Stimulated activated CD4-positive, alpha-beta T cell treated with anti-CD3 and anti-CD28 coated beads, Interleukin-1b, Interleukin-23, amount 100 ng/mL, for 48 hours (primary cell): ENCODE measurements around the gene HEY2.
A peak's percentile ranks its signal among the peaks of the same experiment; 100 is the strongest.

Source experiments
- DNase-seq: peaks from one replicate; pipeline ENCODE4 v3.0.0-alpha.2; 2020

The HEY2 gene

DNA sequence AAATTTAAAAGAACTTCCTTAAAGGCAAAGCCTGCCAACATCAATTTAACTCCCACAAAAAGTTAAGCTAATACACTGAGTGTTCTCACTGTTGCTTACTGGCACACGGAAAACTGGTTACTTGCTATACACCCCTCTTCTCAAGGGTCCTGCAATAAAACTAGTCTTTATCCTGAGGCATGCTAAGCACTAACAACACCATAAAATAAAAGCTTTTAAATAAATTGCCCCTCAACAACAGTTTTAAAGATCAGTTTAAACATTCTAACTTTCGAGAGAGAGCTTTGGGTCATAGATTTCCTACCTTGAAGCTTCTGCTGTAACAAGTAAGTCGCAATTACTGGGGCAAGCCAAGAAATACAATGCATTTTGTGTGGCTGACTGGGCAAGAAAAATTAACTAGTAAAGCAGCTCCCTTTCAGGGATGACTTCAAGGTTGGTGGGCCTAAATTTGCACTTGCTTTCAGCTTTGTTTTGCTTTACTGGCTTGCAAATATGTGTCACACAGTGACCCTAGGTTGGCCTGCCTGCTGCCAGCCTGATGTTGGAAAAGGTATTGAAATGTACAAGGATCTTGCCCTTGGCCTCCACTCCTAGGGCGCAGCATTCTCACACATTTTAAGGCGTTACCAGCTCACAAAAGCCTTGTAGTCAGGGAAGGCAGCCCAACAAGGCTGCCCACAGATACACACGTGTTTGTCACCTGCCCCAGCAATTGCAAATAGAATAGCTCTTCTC is 4.0 kb upstream of the HEY2 start:
- no peak for DNase-seq

DNA sequence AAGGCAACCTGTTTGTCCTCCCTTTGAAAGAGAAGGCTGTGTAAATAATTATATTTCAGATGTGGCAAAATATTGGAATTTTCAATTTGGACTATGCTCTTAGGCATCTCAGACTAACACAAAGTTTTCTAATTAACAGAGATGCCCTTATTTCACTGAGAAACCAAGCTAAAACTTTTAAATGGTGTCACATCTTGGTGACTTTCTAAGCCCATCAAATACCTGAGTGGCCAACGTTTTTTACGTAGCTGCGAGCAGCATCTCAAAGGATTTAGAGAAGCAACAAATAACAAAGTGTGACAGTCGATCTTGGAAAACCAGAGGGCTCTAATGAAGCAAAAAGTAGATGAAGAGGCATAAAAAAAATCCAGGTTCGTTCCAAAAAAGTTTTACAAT is 3.4 kb upstream of the HEY2 start:
- no peak for DNase-seq

DNA sequence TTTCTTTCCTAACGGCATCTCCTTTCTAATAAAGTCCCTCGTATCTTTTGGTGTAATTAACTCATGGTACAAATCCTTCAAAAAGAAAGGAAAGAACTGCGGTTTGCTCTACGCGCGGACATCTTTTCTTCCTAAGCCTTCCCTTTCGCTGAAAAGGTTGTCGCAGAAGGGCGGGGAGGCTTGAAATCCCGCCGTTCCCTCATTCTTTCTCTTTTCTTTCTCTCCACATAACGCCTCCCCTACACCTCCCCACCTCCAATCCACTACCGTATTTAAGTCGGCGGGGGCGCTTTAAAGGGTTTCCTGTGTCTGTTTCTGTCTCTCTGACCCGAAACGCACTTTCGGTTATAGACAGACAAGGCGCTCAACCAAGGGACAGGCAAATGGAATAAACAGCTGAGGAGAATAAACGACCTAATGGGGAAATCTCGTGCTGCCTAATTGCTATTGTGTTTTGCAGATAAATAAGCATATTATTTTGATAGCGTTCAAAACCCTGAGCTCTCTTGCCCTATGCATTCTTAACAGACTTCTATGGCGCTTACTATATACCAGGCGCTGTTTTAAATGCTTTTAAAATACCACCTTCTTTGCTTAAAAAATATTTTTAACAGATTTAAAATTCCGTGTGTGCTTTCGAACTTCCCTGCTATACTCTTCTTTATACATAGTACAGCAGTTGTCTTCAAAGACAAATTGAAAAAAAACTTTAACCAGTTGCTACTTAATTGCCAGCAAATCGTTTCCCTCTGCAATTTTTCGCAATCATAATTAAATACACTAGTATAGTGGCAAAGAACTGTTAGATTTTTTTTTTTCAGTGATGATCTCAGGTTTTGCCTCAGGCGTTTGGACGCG is 2.5 kb upstream of the HEY2 start:
- DNase-seq: peak; percentile 60

DNA sequence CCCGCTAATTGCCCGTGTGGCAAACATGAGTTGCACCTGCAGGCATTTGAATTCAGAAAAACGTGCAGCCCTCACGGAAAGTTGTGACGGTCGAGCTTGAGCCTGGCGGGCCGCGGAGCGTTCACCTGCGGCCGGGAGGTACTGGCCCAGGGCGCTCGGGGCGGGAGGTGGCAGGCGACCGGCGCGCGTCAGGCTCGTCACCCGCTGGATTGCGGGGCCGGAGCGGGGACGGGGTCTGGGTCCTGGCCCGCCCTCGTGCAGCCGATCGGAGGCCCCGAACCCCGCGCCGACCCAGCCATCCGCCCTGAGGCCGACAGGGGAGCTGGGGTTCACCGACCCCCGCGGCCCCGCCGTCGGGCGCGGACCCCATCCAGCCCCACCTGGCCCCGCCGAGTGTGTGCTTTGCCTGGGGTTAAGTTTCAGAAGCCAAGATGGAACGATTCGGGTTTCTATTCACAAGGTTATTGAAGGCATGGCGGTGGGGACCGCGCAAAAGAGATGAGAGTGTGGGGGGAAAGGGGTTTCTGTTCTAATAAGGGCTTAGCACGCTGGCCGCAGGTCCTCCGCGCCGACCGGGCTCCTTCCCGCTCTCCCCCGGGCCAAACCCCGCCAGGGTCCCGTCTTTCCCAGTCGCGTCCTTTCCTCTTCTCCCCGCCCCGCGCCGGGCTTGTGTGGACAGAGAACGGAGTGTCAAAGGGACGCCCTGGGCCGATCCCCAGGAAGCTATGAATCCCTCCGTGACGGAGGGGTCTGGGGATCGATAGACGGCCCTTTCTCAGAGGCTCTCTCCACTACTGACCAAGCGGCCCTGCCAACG is 1.6 kb upstream of the HEY2 start:
- DNase-seq: peak; percentile 3

DNA sequence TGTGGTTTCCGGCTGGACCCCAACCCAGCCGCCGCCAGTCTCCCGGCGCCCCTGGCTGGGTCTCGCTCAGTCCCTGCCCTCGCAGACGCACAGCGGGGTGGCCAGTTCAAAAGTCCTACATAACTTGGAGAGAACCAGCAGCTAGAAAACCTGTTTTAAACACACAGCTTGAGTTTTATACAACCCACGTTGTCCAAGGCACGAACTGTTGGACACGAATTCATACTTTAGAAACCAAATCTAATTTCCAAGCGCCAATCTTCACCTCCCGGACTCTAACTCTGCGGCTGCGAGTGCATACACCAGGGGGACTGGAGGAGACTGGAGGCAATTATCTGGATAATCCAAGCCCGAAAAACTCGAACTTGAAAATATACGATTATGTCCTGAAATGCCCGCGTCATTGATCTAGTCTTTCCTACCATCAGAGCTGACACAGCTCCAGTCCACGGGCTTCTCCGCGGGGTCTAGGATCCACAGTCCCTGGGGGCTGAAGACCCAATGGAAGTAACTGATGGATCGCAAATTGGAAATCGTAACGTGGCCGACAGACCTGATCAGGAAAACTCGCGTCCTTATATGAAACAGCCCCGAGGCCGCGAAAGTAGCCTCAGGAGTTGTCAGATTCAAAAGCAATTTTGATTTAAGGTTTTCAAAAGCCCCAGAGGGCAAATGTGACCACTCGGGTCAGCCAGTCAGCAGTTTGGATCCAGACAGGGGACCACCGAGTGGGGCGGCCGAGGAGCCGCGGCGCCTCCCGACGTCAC is 843 bp upstream of the HEY2 start:
- DNase-seq: no peak

DNA sequence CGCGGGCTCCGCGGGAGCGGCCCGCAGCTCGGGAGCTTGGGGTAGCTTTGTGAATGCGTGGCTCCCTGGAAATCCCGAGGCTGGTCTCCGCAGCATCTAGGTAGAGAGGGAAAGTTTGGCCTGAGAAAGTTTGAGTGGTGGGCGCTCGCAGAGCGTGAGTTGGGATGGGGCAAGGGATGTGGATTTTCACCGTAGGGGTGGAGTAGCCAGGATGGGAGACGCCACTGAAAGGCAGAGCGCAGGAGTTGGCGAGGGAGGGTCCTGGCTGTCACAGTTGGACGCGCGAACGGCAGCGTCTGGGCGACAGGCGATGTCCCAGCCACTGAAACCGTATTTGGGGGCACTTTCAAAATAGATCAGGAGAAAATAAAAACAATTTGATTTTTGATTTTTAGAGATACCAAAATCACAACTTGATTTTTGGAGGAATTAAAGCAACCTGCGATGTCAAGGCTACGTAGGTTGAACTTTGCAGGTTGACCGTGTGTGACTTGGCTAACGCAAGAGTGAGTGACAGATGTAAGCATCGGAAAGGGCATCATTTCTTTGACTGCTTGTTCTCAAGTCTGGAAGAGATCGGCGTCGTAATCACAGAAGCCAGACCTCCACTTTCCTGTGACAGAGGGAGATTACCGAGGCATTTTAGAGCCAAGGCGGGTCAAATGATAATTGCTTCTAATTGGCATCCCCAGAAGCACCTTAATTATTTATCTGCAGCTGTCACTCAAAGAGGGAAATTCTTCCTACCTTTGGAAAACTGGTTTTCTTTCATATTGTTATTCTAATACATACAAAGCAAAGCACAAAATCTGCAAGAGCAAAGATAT is 646 bp downstream of the HEY2 start:
- DNase-seq: no peak

DNA sequence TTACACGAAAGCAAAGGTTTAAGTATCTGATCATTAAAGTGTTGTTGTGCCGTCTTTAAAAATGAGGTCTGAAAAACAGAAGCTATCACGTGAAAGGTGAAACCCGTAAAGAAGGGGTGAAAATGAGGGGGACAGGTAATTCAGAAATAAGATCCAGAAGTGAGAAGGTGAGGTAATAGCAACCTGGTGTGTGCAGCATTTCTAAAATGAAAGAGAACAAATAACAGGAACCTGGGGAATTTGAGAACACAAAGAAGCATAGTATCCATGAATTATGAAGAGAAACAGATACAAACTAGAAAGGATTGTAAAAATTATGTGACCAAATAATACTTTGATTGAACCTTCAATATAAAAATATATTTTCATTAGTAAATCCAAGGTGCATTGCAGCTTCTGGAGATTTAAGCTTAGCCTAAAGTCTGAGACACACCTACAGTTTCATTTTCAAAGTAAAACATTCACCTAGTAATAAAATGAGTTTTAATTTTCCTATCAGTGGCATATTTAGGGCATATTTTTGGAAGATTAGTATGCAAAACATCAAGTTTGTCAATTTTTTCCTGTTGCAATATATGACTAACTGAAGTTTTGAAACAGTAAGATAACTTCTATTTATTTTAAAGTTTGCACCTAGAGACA is 1.4 kb downstream of the HEY2 start:
- DNase-seq: no peak

DNA sequence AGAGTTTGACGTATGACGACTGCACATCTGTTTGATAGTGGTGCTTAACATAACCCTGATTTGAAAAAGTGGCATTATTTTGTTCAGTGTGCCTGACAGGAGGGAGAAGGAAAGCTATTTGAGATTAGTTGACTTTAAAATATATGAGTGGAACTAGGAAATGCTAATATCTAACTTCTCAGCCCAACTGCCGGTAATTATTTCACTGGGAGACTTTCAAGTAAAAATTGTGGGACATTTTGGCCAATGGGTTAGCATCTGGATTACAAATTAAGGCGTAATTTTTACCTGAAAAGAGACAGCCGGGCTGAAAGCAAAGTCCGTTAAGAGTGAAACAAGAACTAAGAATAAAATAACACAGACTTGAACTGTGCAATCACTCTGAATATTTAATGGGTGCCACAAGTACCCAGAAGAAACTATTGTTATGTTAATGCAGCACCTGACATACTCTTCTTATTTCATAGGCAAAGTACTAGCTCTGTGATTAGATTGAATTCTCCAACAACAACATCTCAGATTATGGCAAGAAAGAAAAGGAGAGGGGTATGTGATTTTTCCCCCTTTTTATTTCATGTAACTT is 2.0 kb downstream of the HEY2 start:
- no peak for DNase-seq

DNA sequence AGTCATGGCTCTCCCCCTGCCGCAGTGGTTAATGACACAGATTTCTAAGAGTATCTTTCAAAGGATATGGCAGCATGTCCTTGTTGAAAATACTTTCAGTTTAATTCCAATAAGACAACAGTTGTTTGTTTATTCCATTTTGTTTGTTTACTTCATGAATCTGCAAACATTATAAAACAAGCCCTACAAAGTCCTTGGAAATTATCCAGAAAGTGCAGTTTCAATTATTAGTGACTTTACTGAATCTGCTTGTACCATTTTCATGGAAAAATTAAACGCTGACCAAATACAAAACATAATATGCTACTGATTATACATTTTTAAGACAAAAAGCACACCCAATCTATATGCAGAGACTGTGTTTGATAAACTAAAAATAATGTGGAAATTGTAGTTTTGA is 3.3 kb downstream of the HEY2 start:
- no peak for DNase-seq

DNA sequence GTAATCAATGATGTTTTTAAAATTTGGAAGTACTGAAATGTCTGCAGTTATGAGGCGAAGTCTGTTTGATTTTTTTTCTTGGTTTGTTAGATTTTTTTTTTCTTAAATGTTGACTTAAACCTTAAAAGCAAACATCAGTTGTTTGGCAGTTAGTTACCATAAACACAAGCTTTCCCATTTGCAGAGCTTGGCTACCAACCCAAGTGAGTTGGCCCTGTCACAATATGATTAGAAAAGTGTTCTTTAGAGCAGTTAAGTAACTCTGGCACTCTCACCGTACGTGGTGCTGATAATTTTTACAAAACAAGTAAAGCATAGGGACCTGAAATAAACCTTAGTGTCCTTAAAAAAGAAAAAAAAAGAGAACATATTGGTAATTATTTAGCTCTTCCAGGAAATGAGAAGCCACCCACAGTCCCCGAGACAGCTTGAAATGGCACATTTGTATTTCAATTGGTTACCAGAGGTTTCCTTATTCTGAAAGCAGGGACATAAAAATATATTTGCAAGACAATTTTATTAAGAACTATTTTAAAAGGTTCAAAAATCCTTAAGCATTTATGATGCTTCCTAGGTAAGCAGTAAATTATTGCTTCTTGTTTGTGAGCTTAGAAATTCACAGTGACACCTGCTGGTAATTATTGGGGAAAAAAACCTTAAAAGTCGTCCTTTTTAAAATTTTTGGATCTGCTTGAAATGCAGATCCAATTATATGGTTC is 3.9 kb downstream of the HEY2 start:
- no peak for DNase-seq

DNA sequence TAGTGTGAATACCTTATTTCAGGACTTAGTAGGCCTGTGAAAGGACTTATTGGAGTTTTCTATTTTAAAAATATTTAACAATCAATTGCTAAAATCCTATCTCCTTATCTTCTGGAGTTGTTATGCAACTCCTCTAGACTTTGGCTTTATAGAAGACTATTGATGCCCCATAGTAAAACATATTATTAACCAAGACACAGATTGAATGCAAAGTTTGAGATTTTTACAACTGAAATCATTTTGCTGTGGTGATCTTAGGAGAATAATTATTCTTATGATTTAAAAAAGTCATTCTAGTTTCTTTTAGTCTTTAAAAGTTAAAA is 4.5 kb downstream of the HEY2 start:
- DNase-seq: no peak

DNA sequence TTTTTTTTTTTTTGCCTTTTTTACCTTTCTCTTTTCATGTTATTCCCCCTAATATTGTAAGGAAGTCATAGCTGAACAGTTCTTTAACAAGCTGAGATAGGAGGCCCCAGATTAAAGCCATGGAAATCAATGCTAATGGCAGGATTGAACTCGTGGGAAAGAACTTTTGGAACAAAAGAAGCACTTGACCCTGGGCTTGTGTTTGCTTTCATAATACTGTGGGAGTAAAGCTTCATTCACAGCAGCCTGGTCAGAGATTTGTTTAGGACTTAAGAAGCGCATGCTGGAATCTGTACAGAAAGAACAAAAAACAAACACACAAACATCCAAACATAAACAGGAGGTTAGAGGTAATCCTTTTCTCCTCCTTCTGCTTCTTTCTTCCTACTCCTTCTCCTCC is 5.1 kb downstream of the HEY2 start:
- DNase-seq: no peak

DNA sequence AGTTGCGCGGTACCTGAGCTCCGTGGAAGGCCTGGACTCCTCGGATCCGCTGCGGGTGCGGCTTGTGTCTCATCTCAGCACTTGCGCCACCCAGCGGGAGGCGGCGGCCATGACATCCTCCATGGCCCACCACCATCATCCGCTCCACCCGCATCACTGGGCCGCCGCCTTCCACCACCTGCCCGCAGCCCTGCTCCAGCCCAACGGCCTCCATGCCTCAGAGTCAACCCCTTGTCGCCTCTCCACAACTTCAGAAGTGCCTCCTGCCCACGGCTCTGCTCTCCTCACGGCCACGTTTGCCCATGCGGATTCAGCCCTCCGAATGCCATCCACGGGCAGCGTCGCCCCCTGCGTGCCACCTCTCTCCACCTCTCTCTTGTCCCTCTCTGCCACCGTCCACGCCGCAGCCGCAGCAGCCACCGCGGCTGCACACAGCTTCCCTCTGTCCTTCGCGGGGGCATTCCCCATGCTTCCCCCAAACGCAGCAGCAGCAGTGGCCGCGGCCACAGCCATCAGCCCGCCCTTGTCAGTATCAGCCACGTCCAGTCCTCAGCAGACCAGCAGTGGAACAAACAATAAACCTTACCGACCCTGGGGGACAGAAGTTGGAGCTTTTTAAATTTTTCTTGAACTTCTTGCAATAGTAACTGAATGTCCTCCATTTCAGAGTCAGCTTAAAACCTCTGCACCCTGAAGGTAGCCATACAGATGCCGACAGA is 9.9 kb downstream of the HEY2 start:
- no peak for DNase-seq

DNA sequence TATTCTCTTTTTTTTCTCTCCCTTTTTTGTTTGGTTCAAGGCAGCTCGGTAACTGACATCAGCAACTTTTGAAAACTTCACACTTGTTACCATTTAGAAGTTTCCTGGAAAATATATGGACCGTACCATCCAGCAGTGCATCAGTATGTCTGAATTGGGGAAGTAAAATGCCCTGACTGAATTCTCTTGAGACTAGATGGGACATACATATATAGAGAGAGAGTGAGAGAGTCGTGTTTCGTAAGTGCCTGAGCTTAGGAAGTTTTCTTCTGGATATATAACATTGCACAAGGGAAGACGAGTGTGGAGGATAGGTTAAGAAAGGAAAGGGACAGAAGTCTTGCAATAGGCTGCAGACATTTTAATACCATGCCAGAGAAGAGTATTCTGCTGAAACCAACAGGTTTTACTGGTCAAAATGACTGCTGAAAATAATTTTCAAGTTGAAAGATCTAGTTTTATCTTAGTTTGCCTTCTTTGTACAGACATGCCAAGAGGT is 10.6 kb downstream of the HEY2 start:
- DNase-seq: no peak

DNA sequence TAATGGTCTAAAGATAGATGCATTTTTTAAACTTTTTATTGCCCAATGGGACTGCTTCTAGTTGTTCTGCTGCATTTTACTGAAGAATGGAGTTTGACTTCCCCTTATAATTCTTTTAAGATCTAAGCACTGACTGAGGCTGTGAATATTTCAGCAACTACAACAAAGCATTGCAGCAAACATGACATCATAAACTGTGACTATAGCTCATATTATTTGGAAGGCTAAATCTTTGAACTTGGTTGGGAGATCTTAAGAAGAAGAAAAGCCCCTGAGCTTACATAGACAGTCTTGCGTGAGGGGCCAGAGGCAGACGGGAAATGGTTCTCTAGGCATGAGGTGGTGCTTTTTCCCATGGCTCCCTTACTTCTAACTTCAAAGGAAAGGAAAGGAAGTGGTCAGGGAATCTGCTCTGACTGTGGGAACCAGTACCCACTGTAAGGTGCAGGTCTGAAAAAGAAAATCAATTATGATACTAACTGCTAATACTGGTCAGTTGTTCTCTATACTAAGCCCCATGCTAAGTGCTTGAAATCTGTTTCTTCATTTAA is 14.8 kb downstream of the HEY2 start:
- no peak for DNase-seq

DNA sequence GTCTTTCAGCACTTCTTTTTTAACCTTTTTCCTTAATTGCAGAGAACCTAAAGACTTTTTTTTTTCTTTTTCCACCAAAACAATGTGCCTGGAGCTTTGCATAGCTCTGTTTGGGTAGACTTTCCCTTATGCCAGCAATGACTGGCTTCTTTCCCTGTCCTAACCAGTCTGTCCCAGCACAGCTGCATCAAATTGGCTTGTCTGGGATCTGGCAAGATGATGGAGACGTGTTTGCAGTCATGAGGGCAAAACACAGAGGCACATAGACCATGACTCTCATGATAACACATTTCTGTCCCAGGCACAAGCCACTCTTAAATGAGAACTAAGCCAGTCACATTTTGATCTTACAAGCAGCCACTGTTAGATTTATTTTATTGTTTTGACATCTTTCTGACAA is 16.5 kb downstream of the HEY2 start:
- DNase-seq: no peak

DNA sequence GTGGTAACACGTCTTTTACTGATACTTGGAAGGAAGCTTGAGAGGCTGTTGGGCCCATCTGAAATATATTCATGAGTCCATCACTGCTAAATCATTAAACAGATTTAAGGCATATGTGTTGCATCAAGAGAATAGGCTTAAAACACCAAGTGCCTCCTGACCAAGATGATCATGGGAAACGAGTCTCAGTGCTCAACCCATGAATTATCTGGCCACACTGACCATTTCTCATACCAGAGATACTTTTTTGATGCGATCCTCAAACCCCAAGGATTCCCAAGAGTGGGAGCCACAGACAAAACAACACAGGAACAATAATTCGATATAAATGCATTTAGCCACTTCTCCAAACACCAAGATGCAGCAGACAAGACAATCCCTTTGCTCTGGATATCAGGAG is 17.2 kb downstream of the HEY2 start:
- DNase-seq: no peak

DNA sequence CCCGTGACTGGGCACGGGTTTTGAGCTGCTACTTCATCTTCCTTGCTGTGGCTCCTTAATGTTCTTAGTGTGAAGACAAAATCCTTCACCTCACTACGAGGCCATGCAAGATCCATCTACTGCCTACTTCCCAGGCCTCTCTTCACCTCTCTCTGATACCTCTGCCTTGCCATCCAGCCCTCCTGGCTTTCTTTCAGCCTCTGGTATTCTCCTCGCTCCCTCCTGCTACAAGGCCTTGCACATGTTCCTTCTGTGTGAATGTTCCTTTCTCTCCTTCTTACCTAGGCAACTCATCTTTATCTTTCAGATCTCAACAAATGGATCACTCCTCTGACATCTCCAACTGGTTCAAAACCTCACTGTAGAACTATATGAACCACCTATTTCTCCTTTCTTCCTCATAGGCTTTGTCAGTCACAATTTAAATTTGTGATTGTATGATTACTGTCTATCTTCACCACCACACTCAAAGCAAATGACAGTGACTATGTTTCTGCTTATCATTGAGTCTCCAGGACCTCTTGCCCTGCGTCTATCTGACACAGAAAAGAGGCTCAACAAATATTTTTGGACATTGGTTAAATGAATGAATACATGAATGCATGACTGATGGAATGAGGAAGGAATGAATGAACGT is 19.8 kb downstream of the HEY2 start:
- DNase-seq: no peak
